GM23338 (cell line): ENCODE data around the gene DUS4L. TPM values are rescaled to one million over a fixed set of nuclear protein-coding genes. Genes with fewer than 3 reads are reported as not detected.

Experiments used
- CREB1 ChIP-seq: fragments of 250-450 bp; sonication (Bioruptor Pico); IDR thresholded peaks from 2 replicates; pipeline ENCODE4 v1.5.0; 2020; ENCODE audit warnings: low read depth, mild to moderate bottlenecking, moderate library complexity
- EZH2 ChIP-seq: fragments of 200-600 bp; sonication (generic); IDR thresholded peaks from one replicate; pipeline ENCODE4 v1.8.0; 2017; ENCODE audit warnings: antibody characterized with exemption, mild to moderate bottlenecking, low read depth; ENCODE audit not compliant: unreplicated experiment
- NANOG ChIP-seq: IDR thresholded peaks from 2 replicates; pipeline ENCODE4 v1.6.1; 2016; ENCODE audit warnings: antibody characterized with exemption, borderline replicate concordance
- POLR2AphosphoS5 ChIP-seq: IDR thresholded peaks from 2 replicates; pipeline ENCODE4 v1.6.1; 2016; ENCODE audit warnings: antibody characterized with exemption, low read depth
- STAT1 ChIP-seq: IDR thresholded peaks from one replicate; pipeline ENCODE4 v1.6.1; 2016; ENCODE audit warnings: antibody characterized with exemption; ENCODE audit not compliant: unreplicated experiment
- ZNF114 ChIP-seq: fragments of 250-450 bp; sonication (Bioruptor Pico); IDR thresholded peaks from 2 replicates; pipeline ENCODE4 v1.5.0; 2020; ENCODE audit warnings: mild to moderate bottlenecking, moderate library complexity
- ZNF331 ChIP-seq: fragments of 250-450 bp; sonication (Bioruptor Pico); IDR thresholded peaks from 2 replicates; pipeline ENCODE4 v1.5.0; 2020; ENCODE audit warnings: low read depth, mild to moderate bottlenecking, moderate library complexity
- polyA plus RNA-seq: library from polyadenylated mRNA; unstranded; fragments of >200 nt; fragmentation: Nextera tagmentation; extraction: Ambion mirVana; gene quantifications from 2 replicates; pipeline ENCODE4 v1.2.1, GENCODE V29; 2016
- total RNA-seq: library from RNA; depleted of rRNA; stranded (reverse); fragments of >200 nt; shearing (Covaris generic); gene quantifications from 2 replicates; pipeline ENCODE4 v1.2.3, GENCODE V29; 2014
- TF ChIP-seq, protein P1 (sequence below): IDR thresholded peaks from one replicate; pipeline ENCODE4 v1.6.1; 2018; ENCODE audit warnings: antibody characterized with exemption; ENCODE audit not compliant: unreplicated experiment
- TF ChIP-seq, protein P2 (sequence below): fragments of 250-450 bp; sonication (Bioruptor Pico); IDR thresholded peaks from 2 replicates; pipeline ENCODE4 v1.5.0; 2020; ENCODE audit warnings: mild to moderate bottlenecking, moderate library complexity

Gene DUS4L
- total and polyA plus RNA-seq, 2 experiments from 2014 or later: 16.7 to 22.9 TPM

DNA sequence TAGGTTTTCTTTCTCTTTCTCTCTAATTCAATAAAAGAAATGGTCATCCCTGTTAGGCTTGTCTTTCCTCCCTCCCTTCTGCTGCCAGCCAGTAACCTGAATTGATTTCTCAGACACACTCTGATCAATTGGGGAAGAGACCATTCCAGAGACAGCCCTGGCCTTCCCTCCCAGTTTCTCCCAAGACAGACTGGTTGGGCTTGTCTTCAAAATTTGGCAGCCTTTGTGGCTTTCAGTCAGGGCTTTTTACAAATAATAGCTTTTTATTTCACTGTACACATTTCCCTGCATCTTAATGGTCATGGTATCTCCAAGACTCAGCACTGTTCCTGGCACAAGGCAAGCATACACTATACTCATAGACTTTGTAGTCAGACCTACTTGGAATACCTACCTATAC is 50.2 kb downstream of the DUS4L start (continued):
- TF ChIP-seq, protein P1, sequence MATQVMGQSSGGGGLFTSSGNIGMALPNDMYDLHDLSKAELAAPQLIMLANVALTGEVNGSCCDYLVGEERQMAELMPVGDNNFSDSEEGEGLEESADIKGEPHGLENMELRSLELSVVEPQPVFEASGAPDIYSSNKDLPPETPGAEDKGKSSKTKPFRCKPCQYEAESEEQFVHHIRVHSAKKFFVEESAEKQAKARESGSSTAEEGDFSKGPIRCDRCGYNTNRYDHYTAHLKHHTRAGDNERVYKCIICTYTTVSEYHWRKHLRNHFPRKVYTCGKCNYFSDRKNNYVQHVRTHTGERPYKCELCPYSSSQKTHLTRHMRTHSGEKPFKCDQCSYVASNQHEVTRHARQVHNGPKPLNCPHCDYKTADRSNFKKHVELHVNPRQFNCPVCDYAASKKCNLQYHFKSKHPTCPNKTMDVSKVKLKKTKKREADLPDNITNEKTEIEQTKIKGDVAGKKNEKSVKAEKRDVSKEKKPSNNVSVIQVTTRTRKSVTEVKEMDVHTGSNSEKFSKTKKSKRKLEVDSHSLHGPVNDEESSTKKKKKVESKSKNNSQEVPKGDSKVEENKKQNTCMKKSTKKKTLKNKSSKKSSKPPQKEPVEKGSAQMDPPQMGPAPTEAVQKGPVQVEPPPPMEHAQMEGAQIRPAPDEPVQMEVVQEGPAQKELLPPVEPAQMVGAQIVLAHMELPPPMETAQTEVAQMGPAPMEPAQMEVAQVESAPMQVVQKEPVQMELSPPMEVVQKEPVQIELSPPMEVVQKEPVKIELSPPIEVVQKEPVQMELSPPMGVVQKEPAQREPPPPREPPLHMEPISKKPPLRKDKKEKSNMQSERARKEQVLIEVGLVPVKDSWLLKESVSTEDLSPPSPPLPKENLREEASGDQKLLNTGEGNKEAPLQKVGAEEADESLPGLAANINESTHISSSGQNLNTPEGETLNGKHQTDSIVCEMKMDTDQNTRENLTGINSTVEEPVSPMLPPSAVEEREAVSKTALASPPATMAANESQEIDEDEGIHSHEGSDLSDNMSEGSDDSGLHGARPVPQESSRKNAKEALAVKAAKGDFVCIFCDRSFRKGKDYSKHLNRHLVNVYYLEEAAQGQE: no peak
- TF ChIP-seq CREB1 (CRISPR knock-in tag): no peak
- TF ChIP-seq EZH2: no peak
- no peak for TF ChIP-seq ZNF331 (CRISPR knock-in tag)
- TF ChIP-seq POLR2AphosphoS5: no peak
- no peak for TF ChIP-seq STAT1
- TF ChIP-seq, protein P2, sequence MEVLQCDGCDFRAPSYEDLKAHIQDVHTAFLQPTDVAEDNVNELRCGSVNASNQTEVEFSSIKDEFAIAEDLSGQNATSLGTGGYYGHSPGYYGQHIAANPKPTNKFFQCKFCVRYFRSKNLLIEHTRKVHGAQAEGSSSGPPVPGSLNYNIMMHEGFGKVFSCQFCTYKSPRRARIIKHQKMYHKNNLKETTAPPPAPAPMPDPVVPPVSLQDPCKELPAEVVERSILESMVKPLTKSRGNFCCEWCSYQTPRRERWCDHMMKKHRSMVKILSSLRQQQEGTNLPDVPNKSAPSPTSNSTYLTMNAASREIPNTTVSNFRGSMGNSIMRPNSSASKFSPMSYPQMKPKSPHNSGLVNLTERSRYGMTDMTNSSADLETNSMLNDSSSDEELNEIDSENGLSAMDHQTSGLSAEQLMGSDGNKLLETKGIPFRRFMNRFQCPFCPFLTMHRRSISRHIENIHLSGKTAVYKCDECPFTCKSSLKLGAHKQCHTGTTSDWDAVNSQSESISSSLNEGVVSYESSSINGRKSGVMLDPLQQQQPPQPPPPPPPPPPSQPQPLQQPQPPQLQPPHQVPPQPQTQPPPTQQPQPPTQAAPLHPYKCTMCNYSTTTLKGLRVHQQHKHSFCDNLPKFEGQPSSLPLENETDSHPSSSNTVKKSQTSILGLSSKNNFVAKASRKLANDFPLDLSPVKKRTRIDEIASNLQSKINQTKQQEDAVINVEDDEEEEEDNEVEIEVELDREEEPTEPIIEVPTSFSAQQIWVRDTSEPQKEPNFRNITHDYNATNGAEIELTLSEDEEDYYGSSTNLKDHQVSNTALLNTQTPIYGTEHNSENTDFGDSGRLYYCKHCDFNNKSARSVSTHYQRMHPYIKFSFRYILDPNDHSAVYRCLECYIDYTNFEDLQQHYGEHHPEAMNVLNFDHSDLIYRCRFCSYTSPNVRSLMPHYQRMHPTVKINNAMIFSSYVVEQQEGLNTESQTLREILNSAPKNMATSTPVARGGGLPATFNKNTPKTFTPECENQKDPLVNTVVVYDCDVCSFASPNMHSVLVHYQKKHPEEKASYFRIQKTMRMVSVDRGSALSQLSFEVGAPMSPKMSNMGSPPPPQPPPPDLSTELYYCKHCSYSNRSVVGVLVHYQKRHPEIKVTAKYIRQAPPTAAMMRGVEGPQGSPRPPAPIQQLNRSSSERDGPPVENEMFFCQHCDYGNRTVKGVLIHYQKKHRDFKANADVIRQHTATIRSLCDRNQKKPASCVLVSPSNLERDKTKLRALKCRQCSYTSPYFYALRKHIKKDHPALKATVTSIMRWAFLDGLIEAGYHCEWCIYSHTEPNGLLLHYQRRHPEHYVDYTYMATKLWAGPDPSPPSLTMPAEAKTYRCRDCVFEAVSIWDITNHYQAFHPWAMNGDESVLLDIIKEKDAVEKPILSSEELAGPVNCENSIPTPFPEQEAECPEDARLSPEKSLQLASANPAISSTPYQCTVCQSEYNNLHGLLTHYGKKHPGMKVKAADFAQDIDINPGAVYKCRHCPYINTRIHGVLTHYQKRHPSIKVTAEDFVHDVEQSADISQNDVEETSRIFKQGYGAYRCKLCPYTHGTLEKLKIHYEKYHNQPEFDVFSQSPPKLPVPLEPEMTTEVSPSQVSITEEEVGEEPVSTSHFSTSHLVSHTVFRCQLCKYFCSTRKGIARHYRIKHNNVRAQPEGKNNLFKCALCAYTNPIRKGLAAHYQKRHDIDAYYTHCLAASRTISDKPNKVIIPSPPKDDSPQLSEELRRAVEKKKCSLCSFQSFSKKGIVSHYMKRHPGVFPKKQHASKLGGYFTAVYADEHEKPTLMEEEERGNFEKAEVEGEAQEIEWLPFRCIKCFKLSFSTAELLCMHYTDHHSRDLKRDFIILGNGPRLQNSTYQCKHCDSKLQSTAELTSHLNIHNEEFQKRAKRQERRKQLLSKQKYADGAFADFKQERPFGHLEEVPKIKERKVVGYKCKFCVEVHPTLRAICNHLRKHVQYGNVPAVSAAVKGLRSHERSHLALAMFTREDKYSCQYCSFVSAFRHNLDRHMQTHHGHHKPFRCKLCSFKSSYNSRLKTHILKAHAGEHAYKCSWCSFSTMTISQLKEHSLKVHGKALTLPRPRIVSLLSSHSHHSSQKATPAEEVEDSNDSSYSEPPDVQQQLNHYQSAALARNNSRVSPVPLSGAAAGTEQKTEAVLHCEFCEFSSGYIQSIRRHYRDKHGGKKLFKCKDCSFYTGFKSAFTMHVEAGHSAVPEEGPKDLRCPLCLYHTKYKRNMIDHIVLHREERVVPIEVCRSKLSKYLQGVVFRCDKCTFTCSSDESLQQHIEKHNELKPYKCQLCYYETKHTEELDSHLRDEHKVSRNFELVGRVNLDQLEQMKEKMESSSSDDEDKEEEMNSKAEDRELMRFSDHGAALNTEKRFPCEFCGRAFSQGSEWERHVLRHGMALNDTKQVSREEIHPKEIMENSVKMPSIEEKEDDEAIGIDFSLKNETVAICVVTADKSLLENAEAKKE (CRISPR knock-in tag): no peak
- TF ChIP-seq ZNF114 (CRISPR knock-in tag): no peak
- TF ChIP-seq NANOG: no peak
